Fibroblast of skin of abdomen (primary cell): ENCODE results near the gene KRT79. TPM values are rescaled to one million over a fixed set of nuclear protein-coding genes. Genes with fewer than 3 reads are reported as not detected.
A peak's percentile ranks its signal among the peaks of the same experiment; 100 is the strongest.
"Not testable (repeated sequence)": the region's sequence is repeated elsewhere in the genome, so short reads cannot be mapped to it uniquely, and the experiment has no call there.

Source experiments
- DNase-seq: peaks from one replicate; pipeline ENCODE4 v3.0.0-alpha.2; 2013
- polyA plus RNA-seq, 2 experiments: library from polyadenylated mRNA; unstranded; fragments of 120-200 nt; gene quantifications; one replicate each; pipeline ENCODE4 v1.2.1, GENCODE V29; 2013; ENCODE audit not compliant: insufficient read length in 2 of 2

Gene KRT79
- not detected for polyA plus RNA-seq (2013, experiment 1 of 2; ENCODE audit: insufficient read length)
- polyA plus RNA-seq (2013, experiment 2 of 2; ENCODE audit: insufficient read length) = not detected

DNA sequence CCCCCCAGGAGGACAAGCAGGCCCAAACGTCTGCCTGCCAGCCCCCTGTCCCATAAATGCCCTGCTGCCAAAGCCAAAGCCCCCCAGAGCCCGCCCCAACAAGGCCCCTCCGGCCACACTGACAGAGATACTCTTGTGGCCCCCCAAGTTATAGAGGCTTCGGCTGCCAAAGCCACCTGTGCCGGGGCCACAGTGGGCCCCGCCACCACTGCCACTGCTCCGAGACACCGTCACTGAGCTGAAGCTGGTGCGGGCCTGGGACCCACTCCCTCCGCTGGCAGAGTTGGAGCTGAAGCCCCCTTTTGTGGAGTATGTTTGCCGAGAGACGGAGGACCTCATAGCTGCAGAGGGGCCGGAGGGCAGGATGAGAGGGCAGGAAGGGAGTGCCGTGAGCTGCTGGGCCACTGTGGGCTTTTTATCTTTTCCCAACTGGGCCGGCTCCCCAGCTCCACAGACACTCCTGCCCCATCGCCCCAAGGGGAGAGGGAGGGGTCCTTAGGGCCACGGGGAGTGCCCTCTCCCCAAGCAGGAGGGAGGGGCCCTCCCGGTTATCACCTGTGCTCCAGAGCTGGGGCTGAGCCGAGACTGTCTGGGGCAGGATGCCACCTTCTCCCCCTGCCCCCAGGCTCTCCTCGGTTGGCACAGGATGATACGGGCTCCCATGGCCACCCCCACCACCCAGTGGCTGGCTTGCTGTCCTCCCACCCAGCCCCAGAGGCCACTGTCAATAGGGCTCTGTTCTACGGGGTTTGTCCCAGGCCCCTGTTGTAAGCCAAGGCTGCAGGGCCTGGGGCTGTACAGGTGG lies at the start of gene KRT79:
TSS of gene KRT79 (minus strand) at position 390 of the 805 bp plus-strand sequence. CDS start at position 339, 51 bp downstream.
- DNase-seq = no peak

DNA sequence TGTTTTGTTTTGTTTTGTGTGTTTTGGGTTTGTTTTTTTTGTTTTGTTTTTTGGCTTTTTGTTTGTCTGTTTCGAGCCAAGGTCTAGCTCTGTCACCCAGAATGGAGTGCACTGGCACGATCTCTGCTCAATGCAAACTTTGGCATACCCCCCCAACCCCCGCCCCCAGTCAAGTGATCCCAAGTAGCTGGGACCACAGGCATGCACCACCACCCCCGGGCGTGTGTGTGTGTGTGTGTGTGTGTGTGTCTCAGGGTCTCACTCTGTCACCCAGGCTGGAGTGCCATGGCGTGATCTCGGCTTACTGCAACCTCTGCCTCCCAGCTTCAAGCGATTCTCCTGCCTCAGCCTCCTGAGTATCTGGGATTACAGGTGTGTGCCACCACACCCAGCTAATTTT lies 46.4 kb upstream of the KRT79 start:
- not testable (repeated sequence) for DNase-seq

DNA sequence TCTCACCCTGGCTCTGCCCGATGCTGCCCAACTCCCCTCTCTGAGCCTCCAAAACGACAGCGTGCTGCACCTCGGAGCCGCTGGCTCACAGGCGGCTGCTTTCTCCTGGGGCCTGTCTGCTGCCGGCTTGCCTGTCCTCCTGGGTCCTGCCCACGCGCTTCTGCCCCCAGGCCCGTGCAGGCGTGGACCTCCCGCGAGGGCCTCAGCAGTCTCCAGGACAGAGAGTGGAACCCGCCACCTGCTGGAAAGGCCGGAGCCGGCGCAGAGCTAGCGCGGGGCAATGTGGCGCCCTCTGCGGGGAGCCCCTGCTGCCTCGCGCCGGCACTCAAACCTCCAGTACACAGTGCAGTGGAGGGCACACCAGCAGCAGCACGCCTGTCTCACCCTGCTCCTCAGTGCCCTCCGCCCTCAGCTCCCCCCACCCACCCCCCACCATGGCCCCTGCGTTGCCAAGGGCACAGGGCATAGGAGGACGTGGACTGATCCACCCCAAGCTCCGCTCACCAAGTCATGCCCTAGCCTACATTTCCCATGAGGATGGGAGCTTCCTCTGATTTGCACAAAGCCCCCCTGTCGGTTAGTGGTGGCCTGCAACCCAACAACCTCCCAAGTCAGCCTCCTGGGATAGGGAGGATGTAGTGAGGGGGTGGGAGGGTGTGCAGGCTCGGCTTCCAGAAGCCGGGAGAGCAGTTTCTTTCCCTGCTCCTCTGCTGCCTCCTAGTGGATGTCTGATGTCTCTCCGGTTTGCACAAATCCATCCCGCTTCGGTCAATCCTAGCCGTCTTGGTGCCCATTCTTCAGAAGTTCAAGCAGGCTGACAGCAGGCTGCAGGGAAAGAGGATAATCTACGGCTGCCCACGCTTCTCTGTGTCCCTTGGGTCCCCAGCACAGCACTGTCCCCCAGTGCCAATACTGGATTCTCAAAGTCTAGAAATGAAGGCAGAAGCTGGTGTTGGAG lies 45.6 kb upstream of the KRT79 start:
- DNase-seq = peak; percentile 85

DNA sequence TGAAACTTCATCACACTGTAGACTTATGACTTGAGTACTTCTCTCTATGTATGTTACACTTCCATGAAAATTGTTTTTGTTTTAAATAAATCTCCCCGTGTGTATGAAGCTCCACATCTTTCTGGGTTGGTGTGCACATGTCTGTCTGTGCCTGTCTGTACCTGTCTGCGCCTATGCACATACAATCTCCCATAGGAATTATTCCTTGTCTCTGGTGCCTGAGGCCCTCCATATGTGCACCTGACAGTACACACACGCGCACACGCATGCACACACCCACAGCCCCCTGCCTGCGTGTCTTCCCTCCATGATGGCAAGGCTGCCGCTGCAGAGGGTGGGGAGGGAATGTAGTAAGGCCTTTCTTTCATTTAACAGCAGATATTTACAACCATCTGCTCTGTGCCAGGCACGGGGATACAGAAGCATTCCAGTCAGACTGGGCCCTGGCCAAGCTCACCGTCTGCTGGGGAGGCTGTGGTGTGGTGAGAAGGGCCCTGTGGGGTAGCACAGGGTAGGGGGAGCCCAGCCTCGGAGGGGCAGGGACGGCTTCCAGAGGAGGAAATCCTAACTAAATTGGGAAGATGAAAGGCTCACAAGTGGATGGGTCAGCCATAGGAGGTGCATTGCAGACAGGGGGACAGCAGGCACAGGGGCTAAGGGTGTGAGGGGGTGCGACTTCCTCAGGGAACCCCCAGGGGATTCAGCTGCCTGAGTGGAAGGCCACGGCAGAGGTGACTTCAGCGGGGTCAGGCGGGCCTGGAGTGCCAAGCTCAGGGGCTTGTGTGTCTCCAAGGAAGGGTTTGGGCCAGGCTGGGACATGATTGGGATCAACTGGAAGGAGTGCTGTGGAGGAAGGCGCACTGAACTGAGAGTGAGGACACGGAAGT lies 44.6 kb upstream of the KRT79 start:
- no peak for DNase-seq

DNA sequence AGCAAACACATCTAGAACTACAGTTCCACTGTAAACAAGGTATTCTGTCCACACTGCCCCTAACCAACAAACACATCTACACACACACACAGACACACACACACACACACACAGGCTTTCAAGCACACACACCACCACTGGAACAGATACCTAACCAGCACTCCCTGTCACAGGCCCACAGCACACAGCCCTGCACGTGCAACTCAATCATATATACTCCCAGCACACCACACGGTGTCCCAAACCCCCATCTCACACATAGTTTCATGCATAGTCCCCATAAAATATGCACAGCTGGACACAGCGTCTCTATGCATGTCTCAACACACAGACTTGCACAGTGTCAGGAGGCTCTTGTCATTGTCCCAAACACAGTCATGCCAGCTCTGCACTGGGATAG lies 43.1 kb upstream of the KRT79 start:
- DNase-seq = no peak

DNA sequence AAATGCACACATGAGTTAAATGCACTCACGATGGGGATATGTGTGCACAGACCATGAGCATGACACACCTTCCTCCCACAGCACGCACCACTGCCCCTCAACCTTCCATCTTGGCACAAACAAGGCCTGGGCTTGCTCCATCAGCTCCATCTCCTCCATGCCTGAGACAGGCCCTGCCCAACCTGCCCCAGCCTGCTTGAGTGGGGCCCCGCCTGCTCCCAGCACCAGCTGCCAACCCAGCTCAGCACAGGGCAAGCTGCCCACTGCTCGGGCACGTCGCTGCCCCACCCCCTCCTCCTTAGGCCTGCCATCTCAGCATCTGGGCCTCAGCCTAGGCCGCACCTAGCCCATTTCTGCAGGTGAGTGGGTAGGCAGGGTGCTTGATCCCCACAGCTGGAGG lies 42.3 kb upstream of the KRT79 start:
- DNase-seq = no peak

DNA sequence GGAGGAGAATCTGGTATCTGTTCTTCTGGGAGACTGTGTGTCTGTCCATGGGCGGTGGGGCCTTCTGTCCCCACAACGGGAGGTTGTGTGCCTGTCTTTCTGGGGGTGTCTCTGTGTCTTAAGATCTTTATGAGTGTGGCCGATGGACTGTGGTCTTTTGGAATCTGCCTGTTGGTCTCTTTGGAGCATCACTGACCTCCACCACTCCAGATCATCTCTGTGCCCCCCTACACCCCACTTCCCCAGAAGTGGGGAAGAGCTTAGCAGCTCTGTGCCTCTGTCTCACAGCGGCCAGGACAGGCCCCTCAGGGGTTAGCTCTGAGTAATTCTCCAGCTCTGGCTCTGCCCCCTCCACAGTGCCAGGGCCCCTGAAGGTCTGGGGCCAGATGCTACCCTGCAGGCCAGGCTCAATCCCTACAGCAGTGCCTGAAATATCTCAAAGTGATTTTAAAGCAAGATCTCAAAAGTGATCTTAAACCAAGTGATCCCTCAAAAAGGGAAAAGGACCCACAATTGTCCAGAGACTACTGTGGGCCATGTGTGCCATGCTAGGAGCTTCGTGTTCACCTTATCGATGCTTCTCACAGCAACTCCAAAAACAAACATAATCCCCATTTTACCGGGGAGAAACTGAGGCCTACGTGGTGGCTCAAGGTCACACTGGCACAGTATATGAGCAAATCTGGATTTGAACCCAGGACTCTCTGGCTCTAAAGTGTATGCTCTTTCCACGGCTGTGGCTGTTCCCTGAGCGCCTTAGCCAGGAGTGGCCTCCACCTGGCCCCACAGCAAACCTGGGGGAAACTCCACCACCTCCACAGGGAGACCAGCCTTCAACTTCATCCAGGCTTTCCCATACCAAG lies 40.7 kb upstream of the KRT79 start:
- DNase-seq = no peak

DNA sequence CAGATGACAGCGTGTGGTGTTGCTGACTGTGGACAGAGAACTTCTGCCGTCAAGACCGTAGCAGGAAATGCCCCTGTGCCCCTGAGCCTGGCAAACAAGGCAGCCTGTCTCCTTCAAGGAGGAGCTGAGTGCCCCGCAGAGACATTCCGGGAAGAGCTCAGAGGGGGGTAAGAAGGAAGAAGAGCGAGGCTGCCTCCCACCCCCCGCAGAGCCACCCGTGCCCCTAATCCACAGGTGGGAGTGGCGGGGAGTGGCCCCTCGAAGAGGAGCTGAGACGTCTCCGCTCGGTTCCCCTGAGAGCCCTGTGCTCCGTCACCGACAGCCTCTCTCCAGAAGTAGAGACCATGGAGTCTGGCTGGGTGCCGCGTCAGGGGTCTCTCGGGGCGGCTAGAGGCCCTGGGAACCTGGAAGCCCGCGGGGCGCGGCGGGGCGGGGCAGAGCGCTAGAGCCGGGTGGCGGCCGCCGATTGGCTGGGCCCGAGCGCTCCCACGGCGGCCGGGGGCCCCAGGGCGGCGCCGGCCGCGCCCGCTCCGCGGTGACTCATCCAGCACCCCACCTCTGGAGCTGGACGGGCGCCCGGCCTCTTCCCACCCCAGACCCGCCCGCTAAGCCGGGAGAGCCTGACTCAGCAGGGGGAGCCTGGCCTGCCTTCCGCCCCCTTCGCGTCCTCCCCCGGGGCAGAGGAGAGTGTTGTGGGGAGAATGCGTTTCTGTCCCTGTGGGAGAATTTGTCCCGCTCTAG lies 39.9 kb upstream of the KRT79 start:
- peak; percentile 95 for DNase-seq

DNA sequence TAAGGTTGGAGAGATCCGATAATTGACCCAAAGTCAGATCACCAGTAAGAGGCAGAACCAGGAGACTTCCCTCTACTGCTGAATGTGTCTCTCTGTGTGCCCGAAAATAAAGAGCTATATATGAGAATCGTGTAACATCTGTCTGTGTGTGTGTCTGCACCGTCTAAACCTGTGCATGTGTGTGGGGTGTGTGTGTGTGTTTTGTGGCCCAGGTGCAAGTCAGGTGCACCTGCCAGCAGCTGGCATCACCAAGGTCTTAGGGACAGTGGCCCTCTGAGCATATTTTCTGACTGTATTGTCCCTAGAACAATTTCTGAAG lies 39.4 kb upstream of the KRT79 start:
- no peak for DNase-seq

DNA sequence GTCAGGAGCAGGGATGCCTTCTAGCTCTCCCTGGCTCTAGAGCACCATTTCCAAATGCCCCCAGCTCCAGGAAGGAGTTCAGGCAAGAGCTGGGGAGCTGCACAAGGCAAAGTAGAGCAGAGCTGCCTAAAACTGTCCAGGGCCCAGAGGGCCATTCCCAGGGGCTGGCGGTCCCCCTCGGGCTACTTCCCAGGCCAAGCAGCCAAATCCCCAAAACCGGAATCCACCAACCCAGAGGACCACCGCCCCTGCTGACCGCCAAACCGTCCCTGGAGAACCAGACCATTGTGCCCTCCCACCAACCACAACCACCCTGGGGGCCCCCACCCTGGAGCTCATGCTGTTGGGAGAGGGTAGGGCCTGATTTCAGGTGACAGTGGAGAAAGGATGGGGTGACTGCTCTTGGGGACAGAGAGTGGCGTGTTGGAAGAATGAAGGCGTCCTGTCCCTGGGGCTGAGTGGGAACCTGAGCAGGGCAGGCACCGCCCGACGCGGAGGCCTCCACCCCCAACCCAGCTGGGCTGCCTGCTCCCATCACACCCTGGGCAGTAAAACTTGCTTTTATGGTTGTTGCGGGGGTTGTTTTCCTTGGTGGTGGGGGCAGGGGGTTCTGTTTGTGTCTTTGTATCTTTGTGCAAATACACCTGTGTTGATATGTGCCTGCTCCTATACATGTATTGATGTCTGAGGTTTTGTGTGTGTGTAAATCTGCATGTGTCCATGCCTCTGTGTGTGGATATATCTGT lies 38.7 kb upstream of the KRT79 start:
- DNase-seq = no peak

DNA sequence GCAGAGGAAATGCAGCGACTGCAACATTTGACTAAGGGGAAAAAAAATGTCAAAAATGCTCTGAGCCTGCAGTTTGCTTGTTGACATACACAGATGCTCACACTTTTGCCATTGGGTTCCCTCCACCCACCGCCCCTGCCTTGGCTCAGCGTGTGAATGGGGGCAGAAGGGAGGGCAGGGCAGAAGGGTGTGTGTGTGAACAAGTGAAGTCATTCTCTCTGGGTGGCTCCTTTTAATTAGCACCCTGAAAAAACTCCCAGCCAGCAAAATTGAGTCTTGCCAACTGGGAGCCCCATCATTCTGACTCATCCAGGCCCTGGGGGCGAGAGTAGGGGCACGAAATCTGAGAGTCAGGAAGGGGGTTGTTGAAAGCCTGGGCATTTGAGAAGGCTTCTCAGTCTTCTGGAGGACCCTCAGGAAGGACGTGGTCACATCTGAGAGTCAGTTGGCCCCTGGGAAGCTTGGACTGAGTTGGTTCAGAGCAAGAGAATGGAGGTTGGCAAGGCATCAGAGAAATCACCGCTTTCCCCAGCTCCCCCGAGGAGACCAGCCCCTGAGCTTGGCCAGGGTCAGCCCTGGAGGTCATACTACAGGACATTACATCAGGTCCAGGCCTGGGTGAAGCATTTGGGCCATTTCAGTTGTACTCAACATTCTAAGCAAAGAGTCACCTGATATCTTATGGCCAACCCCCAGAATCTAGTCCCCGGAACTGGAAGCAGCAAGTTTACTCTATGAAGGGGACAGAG lies 37.4 kb upstream of the KRT79 start:
- peak; percentile 79 for DNase-seq

DNA sequence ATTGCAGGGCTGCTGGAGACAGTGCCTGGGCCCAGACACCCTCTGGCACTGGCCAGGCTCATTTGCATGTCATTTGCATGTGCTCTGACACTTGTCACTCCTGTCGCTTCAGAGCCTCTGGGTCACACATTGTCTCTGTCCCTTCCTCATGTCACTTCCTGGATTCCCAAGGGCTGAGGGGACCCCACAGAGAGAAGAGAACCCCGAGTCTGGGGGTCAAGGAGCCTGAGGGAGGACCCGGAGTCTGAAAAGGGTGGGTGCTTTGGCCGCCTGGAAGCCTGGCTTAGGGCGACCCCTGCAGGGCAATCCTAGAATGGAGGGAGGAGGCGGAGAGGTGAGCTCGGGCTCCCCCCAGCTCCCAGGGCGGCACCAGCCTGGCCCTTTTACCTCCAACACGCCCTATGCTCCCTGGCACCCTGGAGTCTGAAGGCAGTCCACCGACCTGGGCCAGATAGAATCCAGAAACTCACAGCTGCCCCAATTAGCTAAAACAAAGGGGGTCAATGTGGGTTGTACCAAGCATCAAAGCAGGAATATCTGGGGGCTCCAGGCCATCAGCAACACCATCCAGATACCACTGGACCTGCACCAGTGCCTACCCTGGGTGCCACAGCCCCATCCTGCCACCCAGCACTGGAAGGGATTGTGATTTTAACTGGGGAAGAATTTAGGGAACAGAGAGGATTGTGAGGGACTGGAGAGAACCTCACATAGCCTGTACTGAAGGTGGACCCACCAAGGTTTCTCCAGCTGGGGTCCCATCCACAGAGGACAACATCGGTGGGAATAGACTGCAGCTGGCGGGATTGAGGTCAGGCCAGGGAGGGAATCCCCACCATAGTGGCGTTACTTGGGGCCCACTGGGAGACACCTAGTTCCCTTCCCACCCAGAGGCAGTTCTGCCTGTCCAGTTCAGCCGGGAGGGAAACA lies 36.5 kb upstream of the KRT79 start:
- peak; percentile 29 for DNase-seq

DNA sequence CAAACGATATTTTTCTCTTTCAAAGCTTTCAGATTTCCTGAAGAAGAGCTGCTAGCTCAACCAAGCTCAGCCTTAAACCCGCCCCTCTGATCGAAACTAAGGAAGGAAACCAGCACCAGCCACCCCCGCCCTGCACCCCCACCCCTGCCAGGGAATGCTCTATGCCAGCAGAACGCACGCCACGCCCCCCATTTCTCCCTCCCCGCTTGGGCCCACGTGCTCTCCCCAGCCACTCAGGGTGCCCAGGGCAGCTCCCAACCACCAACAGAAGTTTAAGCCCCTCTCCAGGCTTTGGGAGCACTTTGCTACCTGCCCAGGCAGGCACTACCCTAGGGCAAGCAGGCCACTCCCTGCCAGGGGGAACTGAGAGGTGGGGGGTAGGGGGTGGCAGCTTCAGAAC lies 33.5 kb upstream of the KRT79 start:
- no peak for DNase-seq

DNA sequence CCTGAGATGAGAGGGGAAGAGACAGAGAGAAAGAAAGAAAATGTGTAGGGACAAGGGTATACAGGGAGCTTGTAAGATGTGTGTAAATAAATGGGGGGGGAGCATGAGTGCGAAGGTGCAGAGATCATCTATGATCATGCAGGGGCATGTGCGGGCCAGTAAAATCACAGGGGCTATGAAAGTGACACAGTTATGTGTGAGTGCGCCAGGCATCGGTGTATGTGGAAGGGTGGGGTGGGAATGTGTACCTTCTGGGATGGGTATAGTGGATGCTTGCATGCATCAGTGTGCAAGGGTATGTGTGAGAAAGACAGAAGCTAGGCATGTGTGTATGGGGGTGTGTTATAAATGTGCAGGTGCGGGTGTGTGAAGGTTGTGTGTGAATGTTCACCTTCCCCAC lies 33.0 kb upstream of the KRT79 start:
- no peak for DNase-seq

DNA sequence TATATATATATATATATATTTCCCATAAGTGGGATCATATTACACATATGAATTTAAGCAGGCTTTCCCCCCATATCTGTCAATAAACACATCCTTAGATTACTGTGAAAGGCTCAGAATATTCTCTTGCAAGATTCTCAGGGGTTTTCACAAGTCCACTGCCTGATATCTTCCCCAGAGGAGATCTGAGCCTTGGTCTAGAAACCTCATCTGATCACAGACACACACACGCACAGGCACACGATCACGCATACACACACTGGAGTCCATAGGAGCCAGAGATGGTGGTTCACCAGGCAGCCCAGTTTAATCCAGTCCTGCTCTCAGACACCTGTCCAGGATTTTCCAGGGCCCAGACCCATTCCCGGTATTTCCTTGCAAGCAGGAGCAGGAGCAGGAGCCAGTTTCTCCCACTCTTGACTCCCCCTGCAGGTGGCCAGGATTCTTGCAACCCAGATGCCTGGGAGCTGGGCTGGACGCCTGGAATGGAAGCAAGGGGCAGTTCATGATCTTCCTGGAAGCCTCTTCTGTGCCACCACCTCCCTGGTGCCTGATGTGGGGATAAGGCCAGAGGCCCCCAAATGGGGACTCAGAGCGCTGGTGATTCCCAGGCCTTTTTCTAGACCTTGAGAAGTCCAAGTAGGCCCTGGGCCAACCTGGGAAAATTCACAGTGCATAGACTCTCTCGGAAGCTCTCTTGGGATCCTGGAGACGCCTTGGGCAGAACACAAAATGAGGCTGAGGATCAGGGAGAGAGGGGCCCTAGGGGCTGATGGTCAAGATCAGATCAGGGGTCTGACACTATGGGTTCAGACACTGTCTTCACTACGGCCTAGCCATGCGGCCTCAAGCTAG lies 31.2 kb upstream of the KRT79 start:
- DNase-seq = peak; percentile 61

DNA sequence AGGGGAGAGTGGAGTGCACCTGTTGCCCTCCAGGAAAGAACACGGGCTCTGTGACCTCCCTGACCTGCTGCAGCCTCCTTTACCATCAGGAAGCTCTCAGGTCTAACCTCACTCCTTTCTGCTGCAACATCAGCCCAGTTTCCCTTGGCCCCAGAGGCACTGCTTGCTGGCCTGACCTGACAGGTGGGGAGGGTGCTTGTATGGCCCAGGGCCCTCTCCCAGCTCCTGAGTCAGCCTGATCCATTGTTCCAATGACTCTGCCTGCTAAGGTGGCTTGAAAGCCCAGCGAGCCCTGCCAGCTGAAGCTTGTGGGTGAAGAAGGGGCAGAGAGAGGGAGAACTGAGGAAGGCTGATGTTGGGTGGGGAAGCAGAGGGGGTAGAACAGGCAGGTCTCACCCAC lies 27.9 kb upstream of the KRT79 start:
- no peak for DNase-seq

DNA sequence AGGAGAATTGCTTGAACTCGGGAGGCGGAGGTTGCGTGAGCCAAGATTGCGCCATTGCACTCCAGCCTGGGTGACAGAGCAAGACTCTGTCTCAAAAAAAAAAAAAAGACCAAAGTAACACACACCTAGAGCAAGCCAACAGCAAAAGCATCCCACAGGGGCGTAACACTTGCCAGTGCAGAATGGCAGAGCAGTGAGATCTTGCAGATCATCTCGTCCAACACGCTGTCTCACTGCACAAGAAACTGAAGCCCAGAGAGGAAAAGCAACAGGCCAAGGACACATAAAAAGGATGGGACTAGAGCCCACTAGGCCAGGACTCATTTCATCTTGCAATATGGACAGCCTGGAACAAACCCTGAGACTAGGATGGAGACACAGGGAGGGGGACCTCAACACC lies 27.4 kb upstream of the KRT79 start:
- DNase-seq = no peak
